Measurements from ENCODE around the gene CNR1. TPM values are rescaled to one million over a fixed set of nuclear protein-coding genes. Genes with fewer than 3 reads are reported as not detected.

Gene CNR1
- total and polyA plus RNA-seq, 4 donors: 0.85 to 18.3 (median 5.5) TPM

- peak overlapping the region in 1 of 2 donors; percentile 60 for H3K27ac ChIP-seq (ENCODE audit: low read depth in 1 of 2, low read length in 1 of 2)
- ATAC-seq (ENCODE audit: insufficient read depth, low FRiP score): no peak
These were observed 24.4 kb downstream of the CNR1 start for GRCh38 chr6:88141561-88142296.

DNA sequence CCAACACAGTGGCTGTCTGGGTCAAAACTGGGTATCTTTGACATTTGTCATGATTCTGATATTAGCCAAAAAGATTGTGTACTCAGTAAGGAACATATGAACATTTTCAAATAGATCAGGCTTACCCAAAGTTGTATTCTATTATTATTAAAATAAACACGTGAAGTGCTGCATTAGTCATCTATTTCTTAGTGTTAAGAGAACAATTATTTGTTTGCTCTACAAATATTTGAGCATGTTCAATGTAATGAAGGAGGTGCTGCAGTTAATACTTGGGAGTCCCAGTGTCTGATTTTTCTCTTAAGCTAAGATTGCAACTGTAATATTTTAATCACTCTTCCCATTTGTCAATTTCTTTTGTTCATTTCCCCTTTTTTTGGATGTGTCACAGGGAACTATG lies 28.2 kb downstream of the CNR1 start:
- Histone ChIP-seq H3K27me3 (ENCODE audit: control insufficient read depth in 3 of 3, insufficient read depth in 3 of 3, low read length in 2 of 3) (no peaks in the 10 kb centered on the region), H3K36me3 (ENCODE audit: control insufficient read depth in 4 of 4, insufficient read depth in 4 of 4, low read length in 4 of 4) (no peaks in the 10 kb centered on the region), H3K9me3 (ENCODE audit: control insufficient read depth in 4 of 4, insufficient read depth in 3 of 4, low read length in 3 of 4) (no peaks in the 10 kb centered on the region), H3K4me3 (no peak overlapping the region), H3K27ac (ENCODE audit: low read depth in 1 of 2, low read length in 1 of 2) (no peak overlapping the region), H3K9ac (ENCODE audit: insufficient read depth in 1 of 2, low read length in 2 of 2) (no peak overlapping the region), H3K4me1 (ENCODE audit: control insufficient read depth in 5 of 5, insufficient read depth in 5 of 5, low read length in 5 of 5) (no peaks in the 10 kb centered on the region)
- 54 to 77% methylated on average over 1 of the region's 1 CpG for WGBS, 2 donors
- DNase-seq (no peak), ATAC-seq (ENCODE audit: insufficient read depth, low FRiP score) (peak; percentile 73)
- TF ChIP-seq, protein P1, sequence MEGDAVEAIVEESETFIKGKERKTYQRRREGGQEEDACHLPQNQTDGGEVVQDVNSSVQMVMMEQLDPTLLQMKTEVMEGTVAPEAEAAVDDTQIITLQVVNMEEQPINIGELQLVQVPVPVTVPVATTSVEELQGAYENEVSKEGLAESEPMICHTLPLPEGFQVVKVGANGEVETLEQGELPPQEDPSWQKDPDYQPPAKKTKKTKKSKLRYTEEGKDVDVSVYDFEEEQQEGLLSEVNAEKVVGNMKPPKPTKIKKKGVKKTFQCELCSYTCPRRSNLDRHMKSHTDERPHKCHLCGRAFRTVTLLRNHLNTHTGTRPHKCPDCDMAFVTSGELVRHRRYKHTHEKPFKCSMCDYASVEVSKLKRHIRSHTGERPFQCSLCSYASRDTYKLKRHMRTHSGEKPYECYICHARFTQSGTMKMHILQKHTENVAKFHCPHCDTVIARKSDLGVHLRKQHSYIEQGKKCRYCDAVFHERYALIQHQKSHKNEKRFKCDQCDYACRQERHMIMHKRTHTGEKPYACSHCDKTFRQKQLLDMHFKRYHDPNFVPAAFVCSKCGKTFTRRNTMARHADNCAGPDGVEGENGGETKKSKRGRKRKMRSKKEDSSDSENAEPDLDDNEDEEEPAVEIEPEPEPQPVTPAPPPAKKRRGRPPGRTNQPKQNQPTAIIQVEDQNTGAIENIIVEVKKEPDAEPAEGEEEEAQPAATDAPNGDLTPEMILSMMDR (IDR thresholded peaks at IDR 0.05; ENCODE audit: control extremely low read depth, extremely low read depth): no peak

More at GRCh38 chr6:88141561-88142296, 24.4 kb downstream of the CNR1 start:
- H3K9ac ChIP-seq (ENCODE audit: insufficient read depth in 1 of 2, low read length in 2 of 2): no peak overlapping the region
- DNase-seq: no peak
- 73 to 85% methylated on average over 9 of the region's 9 CpGs for WGBS, 2 donors
- no peak overlapping the region for H3K4me3 ChIP-seq
- H3K27me3 ChIP-seq (ENCODE audit: control insufficient read depth in 3 of 3, insufficient read depth in 3 of 3, low read length in 2 of 3): no peaks in the 10 kb centered on the region
- TF ChIP-seq, protein P1 (IDR thresholded peaks at IDR 0.05; ENCODE audit: control extremely low read depth, extremely low read depth): no peak
- no peaks in the 10 kb centered on the region for H3K4me1 ChIP-seq (ENCODE audit: control insufficient read depth in 5 of 5, insufficient read depth in 5 of 5, low read length in 5 of 5)
- H3K36me3 ChIP-seq (ENCODE audit: control insufficient read depth in 4 of 4, insufficient read depth in 4 of 4, low read length in 4 of 4): no peaks in the 10 kb centered on the region
- H3K9me3 ChIP-seq (ENCODE audit: control insufficient read depth in 4 of 4, insufficient read depth in 3 of 4, low read length in 3 of 4): peaks cover 0 to 4% (median 0%) of the 10 kb centered on the region in 4 donors

GRCh38 chr6:88135578-88136114 lies 30.5 kb downstream of the CNR1 start:
- no peaks in the 10 kb centered on the region for H3K27me3 ChIP-seq (ENCODE audit: control insufficient read depth in 3 of 3, insufficient read depth in 3 of 3, low read length in 2 of 3)
- no peak overlapping the region for H3K9ac ChIP-seq (ENCODE audit: insufficient read depth in 1 of 2, low read length in 2 of 2)
- TF ChIP-seq, protein P1 (IDR thresholded peaks at IDR 0.05; ENCODE audit: control extremely low read depth, extremely low read depth): no peak
- H3K4me3 ChIP-seq: no peak overlapping the region
- H3K27ac ChIP-seq (ENCODE audit: low read depth in 1 of 2, low read length in 1 of 2): no peak overlapping the region
- peaks cover 0 to 1% (median 0%) of the 10 kb centered on the region in 5 donors for H3K4me1 ChIP-seq (ENCODE audit: control insufficient read depth in 5 of 5, insufficient read depth in 5 of 5, low read length in 5 of 5)
- ATAC-seq (ENCODE audit: insufficient read depth, low FRiP score) (no peak), DNase-seq (no peak)
- no peaks in the 10 kb centered on the region for H3K9me3 ChIP-seq (ENCODE audit: control insufficient read depth in 4 of 4, insufficient read depth in 3 of 4, low read length in 3 of 4)
- no peaks in the 10 kb centered on the region for H3K36me3 ChIP-seq (ENCODE audit: control insufficient read depth in 4 of 4, insufficient read depth in 4 of 4, low read length in 4 of 4)
- 59 to 65% methylated on average over 5 of the region's 5 CpGs for WGBS, 2 donors
